Progenitor cell of endocrine pancreas (in vitro differentiated cells): ENCODE results near the gene TMEM184B. TPM values are rescaled to one million over a fixed set of nuclear protein-coding genes. Genes with fewer than 3 reads are reported as not detected.
A peak's percentile ranks its signal among the peaks of the same experiment; 100 is the strongest.

Source experiments
- DNase-seq: peaks from one replicate; pipeline ENCODE4 v3.0.0; 2021; ENCODE audit warnings: low spot score; ENCODE audit not compliant: unreplicated experiment
- H3K27ac Mint-ChIP-seq: 2 replicates; pipeline ENCODE4 v1.8.0; 2021; ENCODE audit warnings: mild to moderate bottlenecking, moderate library complexity, mixed read lengths
- H3K27me3 Mint-ChIP-seq: 2 replicates; pipeline ENCODE4 v1.8.0; 2021; ENCODE audit warnings: mixed read lengths
- H3K36me3 Mint-ChIP-seq: 2 replicates; pipeline ENCODE4 v1.8.0; 2022; ENCODE audit warnings: mixed read lengths; ENCODE audit not compliant: insufficient read depth
- H3K4me1 Mint-ChIP-seq: 2 replicates; pipeline ENCODE4 v1.8.0; 2021; ENCODE audit warnings: low read depth, mixed read lengths
- H3K4me3 Mint-ChIP-seq: 2 replicates; pipeline ENCODE4 v1.8.0; 2021; ENCODE audit warnings: low read depth, mild to moderate bottlenecking, moderate library complexity, mixed read lengths
- H3K9me3 Mint-ChIP-seq: 2 replicates; pipeline ENCODE4 v1.8.0; 2021; ENCODE audit warnings: low read depth, mixed read lengths
- CTCF ChIP-seq: fragments of 200-600 bp; sonication (generic); IDR thresholded peaks from one replicate; pipeline ENCODE4 v1.5.0; 2021; ENCODE audit warnings: antibody characterized with exemption, mild to moderate bottlenecking; ENCODE audit not compliant: unreplicated experiment
- total RNA-seq: library from RNA; stranded (reverse); gene quantifications from 2 replicates; pipeline ENCODE4 v1.2.1, GENCODE V29; 2021

The TMEM184B gene
- total RNA-seq, 1 donor from 2014 or later = 71.7 TPM

- H3K27ac Mint-ChIP-seq = no peak overlapping the region
- no peaks in the 10 kb centered on the region for H3K9me3 Mint-ChIP-seq
- H3K27me3 Mint-ChIP-seq = no peaks in the 10 kb centered on the region
- no peak overlapping the region for H3K4me3 Mint-ChIP-seq
- TF ChIP-seq CTCF = no peak
- no peak for DNase-seq
- H3K36me3 Mint-ChIP-seq = peaks cover 10% of the 10 kb centered on the region
- H3K4me1 Mint-ChIP-seq = no peaks in the 10 kb centered on the region
These were observed 22.8 kb downstream of the TMEM184B start for GRCh38 chr22:38249803-38250642.

- no peaks in the 10 kb centered on the region for H3K4me1 Mint-ChIP-seq
- DNase-seq = no peak
- H3K27ac Mint-ChIP-seq = no peak overlapping the region
- H3K27me3 Mint-ChIP-seq = no peaks in the 10 kb centered on the region
- H3K36me3 Mint-ChIP-seq = peaks cover 10% of the 10 kb centered on the region
- H3K4me3 Mint-ChIP-seq = no peak overlapping the region
- TF ChIP-seq CTCF = no peak
- H3K9me3 Mint-ChIP-seq = no peaks in the 10 kb centered on the region
These were observed 23.5 kb downstream of the TMEM184B start for GRCh38 chr22:38249301-38249700.

- Mint-ChIP-seq H3K27me3 (no peaks in the 10 kb centered on the region), H3K9me3 (no peaks in the 10 kb centered on the region), H3K27ac (no peak overlapping the region), H3K4me1 (peaks cover 7% of the 10 kb centered on the region), H3K36me3 (peaks cover 12% of the 10 kb centered on the region), H3K4me3 (no peak overlapping the region)
- TF ChIP-seq CTCF = no peak
- DNase-seq = no peak
These were observed 24.5 kb downstream of the TMEM184B start for GRCh38 chr22:38248280-38248679.

GRCh38 chr22:38247713-38248112, 25.1 kb downstream of the TMEM184B start:
- no peak for TF ChIP-seq CTCF
- H3K9me3 Mint-ChIP-seq = no peaks in the 10 kb centered on the region
- H3K4me3 Mint-ChIP-seq = no peak overlapping the region
- DNase-seq = no peak
- peaks cover 12% of the 10 kb centered on the region for H3K36me3 Mint-ChIP-seq
- H3K27ac Mint-ChIP-seq = no peak overlapping the region
- H3K4me1 Mint-ChIP-seq = peaks cover 11% of the 10 kb centered on the region
- H3K27me3 Mint-ChIP-seq = no peaks in the 10 kb centered on the region

GRCh38 chr22:38246692-38247091, 26.1 kb downstream of the TMEM184B start:
- peaks cover 16% of the 10 kb centered on the region for H3K4me1 Mint-ChIP-seq
- DNase-seq = no peak
- peak overlapping the region; percentile 6 for H3K27ac Mint-ChIP-seq
- H3K36me3 Mint-ChIP-seq = peaks cover 13% of the 10 kb centered on the region
- no peak overlapping the region for H3K4me3 Mint-ChIP-seq
- H3K27me3 Mint-ChIP-seq = no peaks in the 10 kb centered on the region
- no peak for TF ChIP-seq CTCF
- H3K9me3 Mint-ChIP-seq = no peaks in the 10 kb centered on the region
